ENCODE data around the gene C1orf232. TPM values are rescaled to one million over a fixed set of nuclear protein-coding genes. Genes with fewer than 3 reads are reported as not detected.

C1orf232 gene
- total and polyA plus RNA-seq, 2 of the 13 experiments (the other 11 are each of a cell fraction or from before 2014, with no cell fraction given) = not detected

DNA sequence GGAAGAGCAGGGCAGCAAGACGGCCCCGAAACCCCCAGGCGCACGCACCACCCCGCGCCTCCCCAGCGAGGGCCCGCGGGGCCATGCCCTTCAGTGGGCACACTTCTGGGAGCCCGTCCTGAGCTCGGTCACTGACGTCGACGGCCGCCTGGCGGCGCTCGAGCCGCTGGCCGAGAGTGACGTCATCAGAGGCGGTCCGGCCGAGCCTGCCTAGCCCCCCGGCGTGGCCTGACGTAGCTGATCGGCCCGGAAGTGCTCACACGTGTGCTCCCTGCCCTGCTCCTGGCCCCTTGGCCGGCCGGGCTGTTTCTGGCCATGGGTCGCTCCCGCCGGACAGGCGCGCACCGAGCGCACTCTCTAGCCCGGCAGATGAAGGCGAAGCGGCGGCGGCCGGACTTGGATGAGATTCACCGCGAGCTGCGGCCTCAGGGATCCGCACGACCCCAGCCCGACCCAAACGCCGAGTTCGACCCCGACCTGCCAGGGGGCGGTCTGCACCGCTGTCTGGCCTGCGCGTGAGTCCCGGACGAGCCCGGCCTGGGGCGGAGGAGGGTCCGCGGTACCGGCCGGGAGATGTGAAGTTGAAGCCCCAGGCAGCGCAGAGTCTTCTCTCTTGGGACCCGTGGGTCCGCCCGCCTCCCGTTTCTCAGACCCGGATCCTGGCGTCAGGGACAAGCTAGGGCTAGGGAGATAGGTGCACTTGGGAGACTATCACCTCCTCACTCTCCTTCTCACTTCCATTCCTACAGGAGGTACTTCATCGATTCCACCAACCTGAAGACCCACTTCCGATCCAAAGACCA, 1.1 kb upstream of the C1orf232 start, which contains the start of gene ZNF593 (continued):
- peak; percentile 74 for TF ChIP-seq BHLHE40 (IDR thresholded peaks at IDR 0.05; ENCODE audit: low read length)
- no peak for TF ChIP-seq SMAD9 (CRISPR knock-in tag; IDR thresholded peaks at IDR 0.05)
- TF ChIP-seq, protein P1, sequence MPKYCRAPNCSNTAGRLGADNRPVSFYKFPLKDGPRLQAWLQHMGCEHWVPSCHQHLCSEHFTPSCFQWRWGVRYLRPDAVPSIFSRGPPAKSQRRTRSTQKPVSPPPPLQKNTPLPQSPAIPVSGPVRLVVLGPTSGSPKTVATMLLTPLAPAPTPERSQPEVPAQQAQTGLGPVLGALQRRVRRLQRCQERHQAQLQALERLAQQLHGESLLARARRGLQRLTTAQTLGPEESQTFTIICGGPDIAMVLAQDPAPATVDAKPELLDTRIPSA (CRISPR knock-in tag; IDR thresholded peaks at IDR 0.05; ENCODE audit: borderline replicate concordance) = 0 out of 2 replicates have a peak, but pooled peaks have one; percentile 34
- TF ChIP-seq SP2 (CRISPR knock-in tag; IDR thresholded peaks at IDR 0.05) = peak; percentile 64
- peak; percentile 87 for TF ChIP-seq ZNF556 (CRISPR knock-in tag; IDR thresholded peaks at IDR 0.05; ENCODE audit: borderline replicate concordance)
- peak; percentile 95; the same call in 1 of the 2 replicates for TF ChIP-seq ZNF572 (CRISPR knock-in tag; IDR thresholded peaks at IDR 0.05)
- TF ChIP-seq, protein P2, sequence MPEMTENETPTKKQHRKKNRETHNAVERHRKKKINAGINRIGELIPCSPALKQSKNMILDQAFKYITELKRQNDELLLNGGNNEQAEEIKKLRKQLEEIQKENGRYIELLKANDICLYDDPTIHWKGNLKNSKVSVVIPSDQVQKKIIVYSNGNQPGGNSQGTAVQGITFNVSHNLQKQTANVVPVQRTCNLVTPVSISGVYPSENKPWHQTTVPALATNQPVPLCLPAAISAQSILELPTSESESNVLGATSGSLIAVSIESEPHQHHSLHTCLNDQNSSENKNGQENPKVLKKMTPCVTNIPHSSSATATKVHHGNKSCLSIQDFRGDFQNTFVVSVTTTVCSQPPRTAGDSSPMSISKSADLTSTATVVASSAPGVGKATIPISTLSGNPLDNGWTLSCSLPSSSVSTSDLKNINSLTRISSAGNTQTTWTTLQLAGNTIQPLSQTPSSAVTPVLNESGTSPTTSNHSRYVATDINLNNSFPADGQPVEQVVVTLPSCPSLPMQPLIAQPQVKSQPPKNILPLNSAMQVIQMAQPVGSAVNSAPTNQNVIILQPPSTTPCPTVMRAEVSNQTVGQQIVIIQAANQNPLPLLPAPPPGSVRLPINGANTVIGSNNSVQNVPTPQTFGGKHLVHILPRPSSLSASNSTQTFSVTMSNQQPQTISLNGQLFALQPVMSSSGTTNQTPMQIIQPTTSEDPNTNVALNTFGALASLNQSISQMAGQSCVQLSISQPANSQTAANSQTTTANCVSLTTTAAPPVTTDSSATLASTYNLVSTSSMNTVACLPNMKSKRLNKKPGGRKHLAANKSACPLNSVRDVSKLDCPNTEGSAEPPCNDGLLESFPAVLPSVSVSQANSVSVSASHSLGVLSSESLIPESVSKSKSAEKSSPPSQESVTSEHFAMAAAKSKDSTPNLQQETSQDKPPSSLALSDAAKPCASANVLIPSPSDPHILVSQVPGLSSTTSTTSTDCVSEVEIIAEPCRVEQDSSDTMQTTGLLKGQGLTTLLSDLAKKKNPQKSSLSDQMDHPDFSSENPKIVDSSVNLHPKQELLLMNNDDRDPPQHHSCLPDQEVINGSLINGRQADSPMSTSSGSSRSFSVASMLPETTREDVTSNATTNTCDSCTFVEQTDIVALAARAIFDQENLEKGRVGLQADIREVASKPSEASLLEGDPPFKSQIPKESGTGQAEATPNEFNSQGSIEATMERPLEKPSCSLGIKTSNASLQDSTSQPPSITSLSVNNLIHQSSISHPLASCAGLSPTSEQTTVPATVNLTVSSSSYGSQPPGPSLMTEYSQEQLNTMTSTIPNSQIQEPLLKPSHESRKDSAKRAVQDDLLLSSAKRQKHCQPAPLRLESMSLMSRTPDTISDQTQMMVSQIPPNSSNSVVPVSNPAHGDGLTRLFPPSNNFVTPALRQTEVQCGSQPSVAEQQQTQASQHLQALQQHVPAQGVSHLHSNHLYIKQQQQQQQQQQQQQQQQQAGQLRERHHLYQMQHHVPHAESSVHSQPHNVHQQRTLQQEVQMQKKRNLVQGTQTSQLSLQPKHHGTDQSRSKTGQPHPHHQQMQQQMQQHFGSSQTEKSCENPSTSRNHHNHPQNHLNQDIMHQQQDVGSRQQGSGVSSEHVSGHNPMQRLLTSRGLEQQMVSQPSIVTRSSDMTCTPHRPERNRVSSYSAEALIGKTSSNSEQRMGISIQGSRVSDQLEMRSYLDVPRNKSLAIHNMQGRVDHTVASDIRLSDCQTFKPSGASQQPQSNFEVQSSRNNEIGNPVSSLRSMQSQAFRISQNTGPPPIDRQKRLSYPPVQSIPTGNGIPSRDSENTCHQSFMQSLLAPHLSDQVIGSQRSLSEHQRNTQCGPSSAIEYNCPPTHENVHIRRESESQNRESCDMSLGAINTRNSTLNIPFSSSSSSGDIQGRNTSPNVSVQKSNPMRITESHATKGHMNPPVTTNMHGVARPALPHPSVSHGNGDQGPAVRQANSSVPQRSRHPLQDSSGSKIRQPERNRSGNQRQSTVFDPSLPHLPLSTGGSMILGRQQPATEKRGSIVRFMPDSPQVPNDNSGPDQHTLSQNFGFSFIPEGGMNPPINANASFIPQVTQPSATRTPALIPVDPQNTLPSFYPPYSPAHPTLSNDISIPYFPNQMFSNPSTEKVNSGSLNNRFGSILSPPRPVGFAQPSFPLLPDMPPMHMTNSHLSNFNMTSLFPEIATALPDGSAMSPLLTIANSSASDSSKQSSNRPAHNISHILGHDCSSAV (CRISPR knock-in tag; IDR thresholded peaks at IDR 0.05; ENCODE audit: borderline replicate concordance) = 0 out of 2 replicates have a peak, but pooled peaks have one; percentile 78
- TF ChIP-seq, protein P3, sequence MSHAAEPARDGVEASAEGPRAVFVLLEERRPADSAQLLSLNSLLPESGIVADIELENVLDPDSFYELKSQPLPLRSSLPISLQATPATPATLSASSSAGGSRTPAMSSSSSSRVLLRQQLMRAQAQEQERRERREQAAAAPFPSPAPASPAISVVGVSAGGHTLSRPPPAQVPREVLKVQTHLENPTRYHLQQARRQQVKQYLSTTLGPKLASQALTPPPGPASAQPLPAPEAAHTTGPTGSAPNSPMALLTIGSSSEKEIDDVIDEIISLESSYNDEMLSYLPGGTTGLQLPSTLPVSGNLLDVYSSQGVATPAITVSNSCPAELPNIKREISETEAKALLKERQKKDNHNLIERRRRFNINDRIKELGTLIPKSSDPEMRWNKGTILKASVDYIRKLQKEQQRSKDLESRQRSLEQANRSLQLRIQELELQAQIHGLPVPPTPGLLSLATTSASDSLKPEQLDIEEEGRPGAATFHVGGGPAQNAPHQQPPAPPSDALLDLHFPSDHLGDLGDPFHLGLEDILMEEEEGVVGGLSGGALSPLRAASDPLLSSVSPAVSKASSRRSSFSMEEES (CRISPR knock-in tag; IDR thresholded peaks at IDR 0.05) = peak; percentile 50; the same call in 1 of the 2 replicates
- TF ChIP-seq ESRRA (CRISPR knock-in tag; IDR thresholded peaks at IDR 0.05; ENCODE audit: low read depth) = peak; percentile 79
- TF ChIP-seq ERF (CRISPR knock-in tag; IDR thresholded peaks at IDR 0.05) = peak; percentile 86
- TF ChIP-seq ZNF101 (CRISPR knock-in tag; IDR thresholded peaks at IDR 0.05; ENCODE audit: borderline replicate concordance, low read depth) = no peak
- peak; percentile 98 for TF ChIP-seq PHF8 (CRISPR knock-in tag; IDR thresholded peaks at IDR 0.05)
- no peak for TF ChIP-seq PCBP1 (IDR thresholded peaks at IDR 0.05; ENCODE audit: borderline replicate concordance, low read depth, low read length)
- TF ChIP-seq MTF1 (CRISPR knock-in tag; IDR thresholded peaks at IDR 0.05) = 0 out of 2 replicates have a peak, but pooled peaks have one; percentile 36
- TF ChIP-seq JARID2 (CRISPR knock-in tag; IDR thresholded peaks at IDR 0.05; ENCODE audit: insufficient replicate concordance) = no peak
- TF ChIP-seq NR2F1 (CRISPR knock-in tag; IDR thresholded peaks at IDR 0.05) = no peak; a peak in 1 of 4 replicates
- peak; percentile 94 for TF ChIP-seq SIN3A (IDR thresholded peaks at IDR 0.05; ENCODE audit: borderline replicate concordance, low read depth, low read length)

Measured in HepG2 (cell line).